ENCODE data around the gene ATP10A.

The ATP10A gene

DNA sequence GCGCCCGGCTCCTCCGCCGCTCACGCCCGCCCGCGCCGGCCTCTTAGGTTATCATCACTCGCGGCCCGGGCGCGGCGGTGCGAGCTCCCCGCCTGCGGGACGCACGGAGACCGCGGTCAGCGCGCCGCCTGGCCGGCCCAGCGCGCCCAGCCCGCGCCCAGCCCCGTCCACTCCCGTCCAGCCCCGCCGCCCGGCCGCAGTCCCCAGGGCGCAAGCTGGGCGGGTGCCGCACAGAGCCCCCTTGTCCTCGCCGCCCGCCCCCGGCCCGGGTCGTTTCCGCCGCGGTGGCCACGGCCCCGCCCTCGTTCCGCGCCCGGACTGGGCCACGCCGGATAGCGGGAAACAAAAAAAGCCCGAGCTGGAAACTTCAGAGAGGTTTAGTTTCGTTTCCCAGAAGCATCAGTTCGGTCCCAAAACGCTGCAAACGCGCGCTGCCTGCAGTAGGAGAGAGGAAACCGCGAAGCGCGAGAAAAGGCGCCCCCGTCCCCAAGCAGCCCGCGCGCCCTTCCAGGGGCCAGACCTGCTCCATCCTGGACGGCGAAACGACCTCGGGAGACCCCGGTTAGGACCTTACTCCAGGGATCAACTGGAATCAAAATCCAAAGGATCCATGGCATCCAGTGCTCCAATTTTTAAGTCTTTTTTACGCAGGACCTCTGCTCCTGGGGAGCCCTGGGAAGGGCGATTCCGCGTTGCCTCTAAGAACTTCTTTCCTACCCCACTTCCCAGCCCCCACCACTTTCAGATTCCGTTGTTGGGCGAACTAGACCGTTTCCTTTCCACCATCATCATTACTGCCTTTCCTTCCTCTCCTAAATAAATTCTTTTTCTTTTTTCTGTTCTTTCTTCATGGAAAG is at the start of gene ATP10A:
ATP10A (minus strand) TSS at position 217 of the 857 bp plus-strand sequence. CDS start 231 bp downstream, outside the sequence.
- DNase-seq (ENCODE audit: low spot score) = no peak

DNA sequence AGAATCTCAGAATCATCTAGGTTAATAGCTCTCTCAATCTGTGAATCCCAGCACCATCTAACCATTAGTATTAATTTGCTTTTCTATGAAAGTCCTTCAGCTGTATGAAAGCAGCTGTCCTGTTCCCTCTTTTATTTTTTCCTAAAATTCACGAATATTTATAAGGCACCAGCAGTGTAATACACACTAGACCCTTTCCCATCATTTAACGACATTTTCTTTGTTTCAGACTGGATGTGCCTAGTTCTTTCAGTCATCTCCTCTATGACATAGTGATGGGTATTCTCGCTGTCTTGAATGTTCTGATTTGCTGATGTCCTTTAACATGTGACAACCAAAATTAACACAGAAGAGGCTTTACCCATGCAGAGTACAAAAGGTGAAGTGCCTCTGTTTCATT is 48.9 kb upstream of the ATP10A start:
- DNase-seq (ENCODE audit: low spot score) = no peak

GRCh38 chr15:25910832-25911231 is 47.7 kb upstream of the ATP10A start:
- no peak for DNase-seq (ENCODE audit: low spot score)

DNA sequence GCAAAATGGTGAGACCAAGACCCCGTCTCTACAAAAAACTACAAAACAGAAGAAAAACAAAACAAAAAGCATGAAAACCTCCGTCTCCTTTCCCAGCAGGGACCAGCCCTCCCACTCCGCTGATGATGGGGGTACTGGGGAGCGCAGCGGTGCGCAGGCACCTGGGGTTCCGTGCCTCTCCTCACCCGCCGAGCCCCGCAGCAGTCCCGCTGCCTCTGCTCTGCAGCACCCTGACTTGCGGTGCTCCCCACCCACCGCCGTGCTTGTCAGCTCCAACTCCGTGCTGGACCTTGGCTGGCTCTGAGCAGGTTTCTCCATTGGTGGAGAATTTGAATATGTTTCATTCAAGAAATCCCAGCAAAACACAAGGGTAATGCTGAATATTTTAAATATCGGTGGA is 46.7 kb upstream of the ATP10A start:
- no peak for DNase-seq (ENCODE audit: low spot score)

DNA sequence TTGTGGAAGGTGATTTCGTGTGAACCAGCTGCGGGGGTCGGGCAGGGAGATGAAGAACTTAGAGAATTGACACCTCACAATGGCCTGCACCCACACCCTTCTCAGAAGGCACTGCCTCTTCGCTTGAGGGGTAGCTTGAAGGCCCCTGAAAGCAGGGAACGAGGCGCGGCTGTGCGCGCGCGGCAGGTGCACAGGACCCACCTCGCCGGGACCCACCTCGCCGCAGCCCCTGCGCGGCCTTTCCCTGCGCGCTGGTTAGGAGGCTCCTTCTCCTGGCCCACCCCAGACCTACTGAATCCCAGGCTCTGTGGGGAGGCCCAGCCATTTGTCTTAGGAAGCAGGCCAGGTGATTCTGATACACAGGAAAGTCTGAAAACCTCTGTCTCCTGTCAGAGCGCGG is 46.2 kb upstream of the ATP10A start:
- DNase-seq (ENCODE audit: low spot score) = no peak

GRCh38 chr15:25905140-25905539 is 42.0 kb upstream of the ATP10A start:
- DNase-seq (ENCODE audit: low spot score) = no peak

GRCh38 chr15:25903024-25903581 is 40.0 kb upstream of the ATP10A start:
- no peak for DNase-seq (ENCODE audit: low spot score)

DNA sequence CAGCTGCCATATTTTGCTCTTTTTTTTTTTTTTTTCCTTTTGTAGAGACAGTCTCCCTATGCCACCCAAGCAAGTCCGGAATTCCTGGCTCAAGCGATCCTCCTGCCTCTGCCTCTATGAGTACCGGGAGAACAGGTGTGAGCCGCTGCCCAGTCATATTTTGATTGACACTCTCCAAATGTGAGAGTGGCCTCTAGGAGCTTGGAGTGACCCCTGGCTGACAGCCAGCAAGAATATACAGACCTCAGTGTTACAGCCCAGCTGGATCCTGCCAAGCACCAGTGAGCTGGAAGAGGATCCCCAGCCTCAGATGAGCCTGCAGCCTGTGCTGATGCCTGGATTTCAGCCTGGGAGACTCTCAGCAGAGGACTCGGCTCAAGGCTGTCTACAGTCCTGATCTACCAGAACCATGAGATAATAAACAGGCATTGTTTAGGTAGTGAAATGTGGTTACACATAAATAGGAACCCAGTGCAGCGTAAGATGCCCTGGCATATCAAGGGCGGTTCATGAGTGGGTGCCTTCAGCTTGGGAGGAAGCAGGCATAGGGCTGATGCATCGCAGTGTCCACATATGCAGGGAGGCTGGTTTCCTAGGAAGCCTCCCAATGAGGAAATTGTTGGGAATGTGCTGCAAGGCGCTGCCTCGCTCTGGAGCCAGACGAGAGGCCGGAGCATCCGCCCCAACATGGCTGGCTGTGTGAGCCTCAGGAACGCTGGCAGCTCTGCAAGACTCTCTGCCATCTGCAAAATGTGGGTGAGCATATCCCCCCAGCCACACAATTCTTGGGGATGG is 38.9 kb upstream of the ATP10A start:
- DNase-seq (ENCODE audit: low spot score) = no peak

- DNase-seq (ENCODE audit: low spot score) = no peak
Observed at GRCh38 chr15:25900901-25901300, 37.8 kb upstream of the ATP10A start.

DNA sequence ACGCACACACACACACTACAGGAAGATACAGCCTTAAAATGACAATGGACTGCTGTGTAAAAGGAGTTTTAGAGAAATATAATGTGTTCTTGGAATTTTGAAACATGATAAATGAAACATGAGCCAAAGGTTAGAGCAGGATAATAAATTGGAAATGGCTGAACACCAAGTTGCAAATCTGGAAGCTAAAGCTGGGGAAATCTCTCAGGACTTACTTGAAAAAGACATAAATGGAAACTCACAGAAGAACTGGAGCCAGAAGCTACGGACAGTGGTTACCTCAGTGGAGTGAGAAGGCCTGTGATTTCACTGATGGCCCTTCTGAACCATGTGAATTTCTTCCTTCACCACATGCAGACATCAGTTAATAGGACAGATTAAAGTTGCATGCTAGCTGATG is 37.3 kb upstream of the ATP10A start:
- DNase-seq (ENCODE audit: low spot score) = no peak

DNA sequence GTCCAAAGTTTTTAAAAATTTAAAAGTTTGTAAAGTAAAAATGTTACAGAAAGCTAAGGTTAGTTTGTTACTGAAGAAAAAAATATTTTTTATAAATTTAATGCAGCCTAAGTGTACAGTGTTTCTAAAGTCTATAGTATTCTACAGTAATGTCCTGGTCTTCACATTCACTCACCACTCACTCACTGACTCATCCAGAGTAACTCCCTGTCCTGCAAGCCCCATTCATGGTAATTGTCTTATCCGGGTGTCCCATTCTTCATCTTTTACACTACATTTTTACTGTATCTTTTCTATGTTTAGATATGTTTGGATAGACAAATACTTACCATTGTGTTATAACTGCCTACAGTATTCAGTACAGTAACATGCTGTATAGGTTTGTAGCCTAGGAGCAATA is 36.7 kb upstream of the ATP10A start:
- no peak for DNase-seq (ENCODE audit: low spot score)

DNA sequence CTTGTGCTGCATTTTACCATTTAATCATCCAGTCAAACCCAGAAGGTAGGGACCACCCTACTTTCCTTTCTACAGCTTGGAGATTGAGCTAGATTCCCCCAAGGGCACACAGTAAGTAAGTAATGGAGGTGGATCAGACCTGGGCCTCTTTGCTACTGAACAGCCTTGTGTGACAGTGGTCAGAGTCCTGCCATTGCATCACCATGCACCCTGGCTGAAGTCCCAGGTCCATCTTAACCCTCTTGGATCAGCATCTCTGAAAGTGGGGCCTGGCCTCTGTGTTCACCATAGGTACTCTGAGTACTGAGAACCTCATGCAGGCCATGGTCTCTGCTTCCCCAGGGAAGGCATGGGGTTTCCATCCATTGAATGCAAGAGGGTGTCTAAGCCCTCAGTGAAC is 34.5 kb upstream of the ATP10A start:
- DNase-seq (ENCODE audit: low spot score) = no peak

GRCh38 chr15:25894371-25894902 is 31.3 kb upstream of the ATP10A start:
- no peak for DNase-seq (ENCODE audit: low spot score)

GRCh38 chr15:25893596-25893995 is 30.5 kb upstream of the ATP10A start:
- DNase-seq (ENCODE audit: low spot score) = no peak

- DNase-seq (ENCODE audit: low spot score) = no peak
Observed at GRCh38 chr15:25892126-25892525, 29.0 kb upstream of the ATP10A start.

DNA sequence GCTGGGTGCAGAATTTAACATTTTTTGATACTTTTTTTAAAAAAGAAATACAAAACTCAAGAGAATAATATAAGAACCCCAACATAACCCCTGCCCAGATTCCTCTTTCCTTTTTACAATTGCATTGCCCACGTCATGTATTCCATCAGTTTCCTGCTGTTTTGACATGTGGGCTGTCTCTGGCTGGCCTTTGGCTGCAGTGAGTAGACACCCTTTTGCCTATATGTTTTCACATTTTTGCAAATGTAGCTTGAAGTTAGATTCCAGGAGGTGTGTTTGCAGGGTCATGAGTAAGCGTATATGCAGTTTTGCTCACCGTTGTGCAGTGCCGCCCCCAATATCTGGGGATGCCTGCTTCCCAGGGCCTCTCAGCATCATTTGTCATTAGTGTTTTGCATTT is 28.0 kb upstream of the ATP10A start:
- no peak for DNase-seq (ENCODE audit: low spot score)

- DNase-seq (ENCODE audit: low spot score) = no peak
Observed at GRCh38 chr15:25890529-25890928, 27.4 kb upstream of the ATP10A start.

DNA sequence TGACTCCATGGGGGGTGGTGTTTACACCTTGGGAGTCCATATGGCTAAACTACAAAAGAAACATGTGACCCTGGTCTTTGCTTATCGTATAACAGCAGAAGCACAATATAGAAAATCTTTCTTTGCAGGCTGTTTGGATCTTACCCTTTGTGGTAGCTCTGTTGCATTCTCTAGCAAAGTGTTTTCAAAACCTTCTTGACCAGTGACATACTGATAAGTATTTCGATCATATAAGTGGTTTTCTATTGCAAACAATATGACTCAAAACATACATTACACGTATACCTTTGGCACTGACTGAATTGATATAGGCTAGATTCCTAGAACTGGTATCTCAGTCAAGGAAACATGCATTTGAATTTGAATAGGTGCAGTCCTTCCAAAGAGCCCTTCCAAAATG is 24.7 kb upstream of the ATP10A start:
- DNase-seq (ENCODE audit: low spot score) = no peak

DNA sequence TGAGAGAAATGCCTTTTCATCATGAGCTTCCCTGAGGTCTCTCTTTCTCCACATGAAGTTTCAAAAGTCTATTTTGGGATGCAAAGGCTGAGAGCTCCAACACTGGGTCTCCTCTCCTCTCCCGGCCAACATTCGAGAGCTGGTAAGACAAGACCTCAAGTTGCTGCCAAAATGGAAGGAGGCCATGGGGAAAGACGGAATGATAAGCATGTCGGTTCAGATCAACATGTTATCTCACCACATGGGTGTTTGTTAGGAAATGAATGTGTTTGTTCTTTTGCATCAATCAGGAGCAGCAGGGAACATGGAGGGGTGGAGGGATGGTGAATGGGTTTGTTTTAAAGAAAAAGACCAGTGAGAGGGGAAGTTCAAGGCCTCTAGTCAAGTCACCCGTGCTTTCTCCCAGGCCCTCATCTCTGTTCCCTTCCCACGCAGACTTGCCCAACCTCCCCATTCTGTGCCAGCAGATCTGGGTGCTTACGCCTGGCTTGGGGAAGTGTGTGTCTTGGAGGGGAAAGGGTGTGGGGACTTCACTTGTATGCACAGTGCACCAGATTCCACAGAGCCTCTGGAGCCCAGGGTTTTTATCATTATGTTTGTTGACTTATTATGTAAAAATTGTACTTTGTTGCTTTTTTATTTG is 23.5 kb upstream of the ATP10A start:
- no peak for DNase-seq (ENCODE audit: low spot score)

- DNase-seq (ENCODE audit: low spot score) = no peak
Observed at GRCh38 chr15:25884370-25884769, 21.2 kb upstream of the ATP10A start.

DNA sequence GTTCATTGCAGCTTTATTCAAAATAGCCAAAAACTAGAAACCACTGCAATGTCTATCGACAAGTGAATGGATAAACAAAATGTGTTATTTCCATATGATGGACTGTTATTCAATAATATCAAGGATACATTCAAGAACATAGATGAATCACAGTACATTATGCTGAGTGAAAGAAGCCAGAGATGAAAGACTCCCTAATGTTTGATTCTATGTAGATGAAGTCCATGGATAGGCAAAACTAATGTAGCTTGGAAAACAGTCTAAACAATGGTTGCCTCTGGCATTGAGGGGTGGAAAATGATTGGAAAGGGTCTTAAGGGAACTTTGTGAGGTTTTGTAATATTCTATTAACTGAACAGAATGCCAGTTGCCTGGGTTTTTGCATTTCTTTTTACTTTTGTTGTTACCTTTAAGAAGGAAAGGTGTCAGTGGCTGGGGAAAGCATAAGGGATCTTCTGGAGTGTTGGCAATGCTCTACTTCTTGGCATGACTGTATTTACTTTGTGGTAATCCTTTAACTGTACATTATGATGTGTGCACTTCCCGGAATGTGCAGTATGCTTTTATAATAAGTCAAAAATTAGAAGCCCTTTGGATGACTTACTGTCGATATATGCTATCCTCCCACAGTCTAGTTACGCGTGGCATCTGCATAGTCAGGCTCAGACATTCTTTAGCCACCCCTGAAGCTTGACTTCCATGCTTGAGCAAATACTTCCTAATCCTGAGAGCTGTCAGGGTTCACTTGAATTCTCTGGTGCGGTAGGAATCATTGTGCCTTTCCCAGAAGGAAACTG is 20.5 kb upstream of the ATP10A start:
- DNase-seq (ENCODE audit: low spot score) = no peak
